ENCODE measurements around the gene ACSL1. TPM values are rescaled to one million over a fixed set of nuclear protein-coding genes. Genes with fewer than 3 reads are reported as not detected.

ACSL1 gene
- total and polyA plus RNA-seq, 7 experiments from 2014 or later, result 5.7 to 80.1 (median 11.5) TPM

DNA sequence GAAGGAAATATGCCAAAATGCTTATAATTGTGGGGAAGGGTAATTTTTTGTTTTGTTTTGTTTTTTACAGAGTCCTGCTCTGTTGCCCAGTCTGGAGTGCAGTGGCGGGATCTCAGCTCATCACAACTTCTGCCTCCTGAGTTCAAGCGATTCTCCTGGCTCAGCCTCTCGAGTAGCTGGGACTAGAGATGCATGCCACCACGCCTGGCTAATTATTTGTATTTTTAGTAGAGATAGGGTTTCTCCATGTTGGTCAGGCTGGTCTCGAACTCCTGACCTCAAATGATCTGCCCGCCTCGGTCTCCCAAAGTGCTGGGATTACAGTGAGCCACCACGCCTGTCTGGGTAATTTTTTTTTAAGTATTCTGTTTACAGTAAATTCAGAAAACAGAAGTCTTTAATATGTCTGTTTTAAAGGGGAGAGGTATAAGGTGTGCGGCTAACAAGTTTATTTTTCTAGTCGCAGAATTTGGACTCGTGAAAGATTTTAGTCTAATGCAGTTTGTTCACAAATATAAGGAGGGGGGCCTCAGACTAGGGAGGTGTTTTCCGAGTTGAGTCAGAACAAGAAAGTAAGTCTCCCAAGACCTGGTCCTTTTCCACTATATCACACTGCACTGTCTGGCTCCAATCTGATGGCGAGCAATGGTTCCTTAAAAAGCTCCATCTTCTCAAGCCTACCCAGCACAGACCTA is 1.5 kb downstream of the ACSL1 start:
- Mint-ChIP-seq H3K36me3 (peaks cover 0 to 4% (median 0%) of the 10 kb centered on the region in 5 donors), H3K4me3 (peak overlapping the region; percentile 84 to 91 (median 89)), H3K4me1 (peaks cover 23 to 58% (median 38%) of the 10 kb centered on the region in 7 donors), H3K27me3 (peaks cover 0 to 11% (median 0%) of the 10 kb centered on the region in 5 donors), H3K27ac (peak overlapping the region in 8 of 9 donors; percentile 65 to 91 (median 82)), H3K9me3 (no peaks in the 10 kb centered on the region)
- no peaks in the 10 kb centered on the region for H3K36me3 ChIP-seq (ENCODE audit: control insufficient read depth in 2 of 3, insufficient read depth in 3 of 3, low read length in 3 of 3)
- intact Hi-C loops (cut with micrococcal nuclease), result loop anchor here (1.0 to 10.0 kb wide), 8 partner anchors 27 to 647 kb away; partner anchors contain the start of genes ANKRD37 (in 2 of the 2), CCDC110 (in 1 of the 2) and LRP2BP (in 1 of the 2)
- H3K4me1 ChIP-seq (ENCODE audit: control insufficient read depth in 2 of 2, insufficient read depth in 2 of 2, low read length in 2 of 2), result peaks cover 4 to 7% of the 10 kb centered on the region in 2 donors
- ChIA-PET CTCF (interaction anchor here (0.7 kb wide), 1 partner anchor 375 kb away, joined by 3 read pairs; no protein-coding TSS in a partner anchor), POLR2A (interaction anchor here (1.0 kb wide), 1 partner anchor 8 kb away, joined by 3 read pairs; no protein-coding TSS in a partner anchor)
- H3K27ac ChIP-seq (ENCODE audit: low read depth, low read length), result no peak overlapping the region
- ATAC-seq, result no peak
- DNase-seq, result peak in 1 of 9 donors; percentile 29
- no peaks in the 10 kb centered on the region for H3K9me3 ChIP-seq (ENCODE audit: control insufficient read depth in 2 of 3, low read length in 3 of 3)
- H3K4me3 ChIP-seq (ENCODE audit: low read length), result peak overlapping the region; percentile 27
- H3K27me3 ChIP-seq (ENCODE audit: control insufficient read depth in 2 of 2, insufficient read depth in 2 of 2, low read length in 2 of 2), result no peaks in the 10 kb centered on the region

DNA sequence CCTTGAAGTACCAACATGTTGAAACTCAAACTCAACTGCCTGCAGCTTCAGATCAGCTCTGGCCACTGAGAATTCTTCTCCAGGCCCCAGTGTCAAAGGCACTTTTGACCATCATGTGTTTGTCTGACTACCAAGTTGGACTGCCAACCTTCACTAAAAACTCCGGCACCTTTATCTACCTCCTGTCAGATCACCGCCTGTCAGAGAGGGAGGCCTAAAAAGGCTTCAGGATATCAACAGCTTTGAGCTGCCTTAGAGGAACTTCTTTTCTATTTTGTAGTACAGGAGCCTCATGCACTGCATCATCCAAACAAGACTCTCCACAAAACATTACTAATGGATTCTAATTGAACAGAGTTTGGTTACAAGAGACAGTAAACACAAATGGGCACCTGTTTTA is 2.8 kb downstream of the ACSL1 start:
- Mint-ChIP-seq H3K27me3 (peaks cover 0 to 9% (median 0%) of the 10 kb centered on the region in 5 donors), H3K4me3 (peak overlapping the region in 1 of 10 donors; percentile 15), H3K4me1 (peaks cover 25 to 67% (median 46%) of the 10 kb centered on the region in 7 donors), H3K36me3 (peaks cover 0 to 4% (median 0%) of the 10 kb centered on the region in 5 donors), H3K27ac (peak overlapping the region in 6 of 9 donors; percentile 13 to 78 (median 55)), H3K9me3 (no peaks in the 10 kb centered on the region)
- H3K9me3 ChIP-seq (ENCODE audit: control insufficient read depth in 2 of 3, low read length in 3 of 3), result no peaks in the 10 kb centered on the region
- intact Hi-C loops (cut with micrococcal nuclease), result loop anchor here (10.0 kb wide), 2 partner anchors 288 to 572 kb away; partner anchors contain the start of genes ANKRD37 (in 1 of the 2) and LRP2BP (in 1 of the 2)
- ChIA-PET CTCF (no interaction called here), POLR2A (interaction anchor here (0.7 kb wide), 1 partner anchor 10 kb away, joined by 8 read pairs; no protein-coding TSS in a partner anchor)
- DNase-seq, result no peak
- no peak for ATAC-seq
- H3K27ac ChIP-seq (ENCODE audit: low read depth, low read length), result no peak overlapping the region
- no peaks in the 10 kb centered on the region for H3K27me3 ChIP-seq (ENCODE audit: control insufficient read depth in 2 of 2, insufficient read depth in 2 of 2, low read length in 2 of 2)
- peaks cover 7 to 9% of the 10 kb centered on the region in 2 donors for H3K4me1 ChIP-seq (ENCODE audit: control insufficient read depth in 2 of 2, insufficient read depth in 2 of 2, low read length in 2 of 2)
- no peaks in the 10 kb centered on the region for H3K36me3 ChIP-seq (ENCODE audit: control insufficient read depth in 2 of 3, insufficient read depth in 3 of 3, low read length in 3 of 3)
- no peak overlapping the region for H3K4me3 ChIP-seq (ENCODE audit: low read length)

DNA sequence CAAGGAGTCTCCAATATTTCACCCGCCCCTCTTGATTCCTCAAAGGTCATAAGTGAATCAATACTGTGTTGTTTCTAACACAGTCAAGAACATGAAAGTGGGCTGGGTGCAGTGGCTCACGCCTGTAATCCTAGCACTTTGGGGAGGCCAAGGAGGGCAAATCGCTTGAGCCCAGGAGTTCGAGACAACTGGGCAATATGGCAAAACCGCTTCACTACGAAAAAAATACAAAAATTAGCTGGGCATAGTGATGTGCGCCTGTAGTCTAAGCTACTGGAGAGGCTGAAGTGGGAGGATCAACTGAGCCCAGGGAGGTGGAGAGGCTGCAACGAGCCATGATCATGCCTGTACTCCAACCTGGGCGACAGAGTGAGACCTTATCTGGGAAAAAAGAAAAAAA is 3.4 kb downstream of the ACSL1 start:
- POLR2A ChIA-PET, result interaction anchor here (0.7 kb wide), 1 partner anchor 10 kb away, joined by 8 read pairs; no protein-coding TSS in a partner anchor

DNA sequence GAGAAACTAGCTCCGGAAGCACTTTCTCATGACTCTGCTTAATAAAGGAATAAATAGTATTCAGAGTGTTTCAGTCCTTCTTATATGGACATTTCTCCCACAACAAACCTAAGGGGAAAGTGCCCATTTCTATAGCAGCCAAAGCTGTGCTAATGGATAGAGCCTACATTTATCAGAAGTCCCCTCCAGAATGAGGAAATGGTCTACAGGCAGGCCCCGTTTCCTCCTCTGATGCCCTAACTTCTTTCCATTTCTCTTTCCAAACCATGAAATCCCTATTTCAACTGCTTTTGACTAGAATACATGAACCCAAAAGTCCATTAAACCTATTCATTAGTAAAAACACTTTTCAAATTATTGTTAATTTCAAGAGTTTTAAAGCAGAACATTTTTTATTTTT is 4.5 kb downstream of the ACSL1 start:
- no peak overlapping the region for H3K4me3 ChIP-seq (ENCODE audit: low read length)
- H3K4me1 Mint-ChIP-seq, result peaks cover 28 to 65% (median 47%) of the 10 kb centered on the region in 7 donors
- H3K27me3 Mint-ChIP-seq, result no peaks in the 10 kb centered on the region
- no peak for DNase-seq
- intact Hi-C loops (cut with micrococcal nuclease), result loop anchor here (10.0 kb wide), 2 partner anchors 286 to 574 kb away; partner anchors contain the start of genes ANKRD37 (in 1 of the 2) and LRP2BP (in 1 of the 2)
- peak overlapping the region in 1 of 10 donors; percentile 34 for H3K4me3 Mint-ChIP-seq
- POLR2A ChIA-PET, result no interaction called here
- no peaks in the 10 kb centered on the region for H3K36me3 ChIP-seq (ENCODE audit: control insufficient read depth in 2 of 3, insufficient read depth in 3 of 3, low read length in 3 of 3)
- H3K27me3 ChIP-seq (ENCODE audit: control insufficient read depth in 2 of 2, insufficient read depth in 2 of 2, low read length in 2 of 2), result no peaks in the 10 kb centered on the region
- no peak overlapping the region for H3K27ac ChIP-seq (ENCODE audit: low read depth, low read length)
- H3K36me3 Mint-ChIP-seq, result peaks cover 0 to 4% (median 0%) of the 10 kb centered on the region in 5 donors
- no peak overlapping the region for H3K27ac Mint-ChIP-seq
- H3K4me1 ChIP-seq (ENCODE audit: control insufficient read depth in 2 of 2, insufficient read depth in 2 of 2, low read length in 2 of 2), result peaks cover 5 to 7% of the 10 kb centered on the region in 2 donors
- ATAC-seq, result no peak
- CTCF ChIA-PET, result interaction anchor here (1.6 kb wide), 1 partner anchor 28 kb away, joined by 3 read pairs; no protein-coding TSS in a partner anchor
- no peaks in the 10 kb centered on the region for H3K9me3 Mint-ChIP-seq
- no peaks in the 10 kb centered on the region for H3K9me3 ChIP-seq (ENCODE audit: control insufficient read depth in 2 of 3, low read length in 3 of 3)

More for the DNA sequence above, 3.4 kb downstream of the ACSL1 start:
- Mint-ChIP-seq H3K4me1 (peaks cover 32 to 68% (median 53%) of the 10 kb centered on the region in 7 donors), H3K4me3 (no peak overlapping the region), H3K27me3 (peaks cover 0 to 4% (median 0%) of the 10 kb centered on the region in 5 donors), H3K9me3 (no peaks in the 10 kb centered on the region), H3K36me3 (peaks cover 0 to 4% (median 0%) of the 10 kb centered on the region in 5 donors), H3K27ac (no peak overlapping the region)
- intact Hi-C loops (cut with micrococcal nuclease), result loop anchor here (10.0 kb wide), 2 partner anchors 288 to 572 kb away; partner anchors contain the start of genes ANKRD37 (in 1 of the 2) and LRP2BP (in 1 of the 2)
- Histone ChIP-seq H3K4me3 (ENCODE audit: low read length) (no peak overlapping the region), H3K4me1 (ENCODE audit: control insufficient read depth in 2 of 2, insufficient read depth in 2 of 2, low read length in 2 of 2) (peaks cover 7 to 9% of the 10 kb centered on the region in 2 donors), H3K9me3 (ENCODE audit: control insufficient read depth in 2 of 3, low read length in 3 of 3) (no peaks in the 10 kb centered on the region), H3K27ac (ENCODE audit: low read depth, low read length) (no peak overlapping the region), H3K27me3 (ENCODE audit: control insufficient read depth in 2 of 2, insufficient read depth in 2 of 2, low read length in 2 of 2) (no peaks in the 10 kb centered on the region), H3K36me3 (ENCODE audit: control insufficient read depth in 2 of 3, insufficient read depth in 3 of 3, low read length in 3 of 3) (no peaks in the 10 kb centered on the region)
- CTCF ChIA-PET, result no interaction called here
- DNase-seq (no peak), ATAC-seq (no peak)

DNA sequence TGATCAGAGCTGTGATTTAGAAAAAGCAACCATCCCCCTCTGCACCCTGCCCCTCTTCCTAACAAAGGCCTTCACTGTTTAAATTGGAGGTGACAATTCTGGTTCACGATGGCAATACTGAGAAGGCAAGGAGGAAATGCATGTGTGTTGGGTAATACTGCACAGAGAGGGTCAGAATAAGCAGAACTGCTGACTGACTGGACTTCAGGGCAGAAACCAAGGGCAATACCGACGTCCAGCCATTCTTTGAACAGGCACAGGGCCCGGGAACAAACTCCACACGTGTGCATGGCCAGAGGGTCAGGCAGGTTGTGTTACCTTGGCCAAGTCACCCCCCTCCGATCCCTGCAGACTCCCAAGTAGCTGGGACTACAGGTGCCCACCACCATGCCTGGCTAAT is 6.0 kb downstream of the ACSL1 start:
- H3K27me3 ChIP-seq (ENCODE audit: control insufficient read depth in 2 of 2, insufficient read depth in 2 of 2, low read length in 2 of 2), result no peaks in the 10 kb centered on the region
- no peak overlapping the region for H3K27ac Mint-ChIP-seq
- peak; percentile 47 for ATAC-seq
- H3K4me1 ChIP-seq (ENCODE audit: control insufficient read depth in 2 of 2, insufficient read depth in 2 of 2, low read length in 2 of 2), result peaks cover 4 to 5% of the 10 kb centered on the region in 2 donors
- no peak overlapping the region for H3K4me3 ChIP-seq (ENCODE audit: low read length)
- no peaks in the 10 kb centered on the region for H3K9me3 ChIP-seq (ENCODE audit: control insufficient read depth in 2 of 3, low read length in 3 of 3)
- H3K4me3 Mint-ChIP-seq, result no peak overlapping the region
- no peak for DNase-seq
- no peak overlapping the region for H3K27ac ChIP-seq (ENCODE audit: low read depth, low read length)
- no peaks in the 10 kb centered on the region for H3K36me3 ChIP-seq (ENCODE audit: control insufficient read depth in 2 of 3, insufficient read depth in 3 of 3, low read length in 3 of 3)
- peaks cover 0 to 2% (median 0%) of the 10 kb centered on the region in 5 donors for H3K36me3 Mint-ChIP-seq
- intact Hi-C loops (cut with micrococcal nuclease), result loop anchor here (10.0 kb wide), 2 partner anchors 285 to 575 kb away; partner anchors contain the start of genes ANKRD37 (in 1 of the 2) and LRP2BP (in 1 of the 2)
- no peaks in the 10 kb centered on the region for H3K9me3 Mint-ChIP-seq
- H3K27me3 Mint-ChIP-seq, result no peaks in the 10 kb centered on the region
- POLR2A ChIA-PET, result no interaction called here
- peaks cover 35 to 70% (median 55%) of the 10 kb centered on the region in 7 donors for H3K4me1 Mint-ChIP-seq
- CTCF ChIA-PET, result interaction anchor here (0.6 kb wide), 1 partner anchor 136 kb away, joined by 3 read pairs; no protein-coding TSS in a partner anchor

DNA sequence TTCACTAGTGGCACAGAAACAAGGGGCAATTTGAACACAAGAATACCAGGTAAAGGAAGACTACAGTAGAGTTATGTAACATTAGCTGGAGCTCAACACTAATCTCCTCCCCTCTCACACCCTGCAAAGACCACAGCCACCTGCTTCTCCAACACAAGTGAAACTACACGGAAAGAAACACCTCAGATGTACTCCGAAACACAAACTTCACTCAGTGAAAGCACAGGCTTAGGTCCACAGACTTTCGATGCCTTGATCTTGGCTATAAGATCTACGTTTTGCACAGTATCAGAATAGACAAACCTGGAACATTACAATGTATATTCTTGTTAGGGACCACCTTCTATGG is 7.6 kb downstream of the ACSL1 start:
- CTCF ChIA-PET, result no interaction called here
- peak in 1 of 9 donors; percentile 29 for DNase-seq

More for the DNA sequence above, 7.6 kb downstream of the ACSL1 start:
- no peaks in the 10 kb centered on the region for H3K9me3 Mint-ChIP-seq
- no peak for ATAC-seq
- Histone ChIP-seq H3K4me1 (ENCODE audit: control insufficient read depth in 2 of 2, insufficient read depth in 2 of 2, low read length in 2 of 2) (peaks cover 0 to 5% of the 10 kb centered on the region in 2 donors), H3K36me3 (ENCODE audit: control insufficient read depth in 2 of 3, insufficient read depth in 3 of 3, low read length in 3 of 3) (no peaks in the 10 kb centered on the region), H3K9me3 (ENCODE audit: control insufficient read depth in 2 of 3, low read length in 3 of 3) (no peaks in the 10 kb centered on the region), H3K27ac (ENCODE audit: low read depth, low read length) (no peak overlapping the region), H3K27me3 (ENCODE audit: control insufficient read depth in 2 of 2, insufficient read depth in 2 of 2, low read length in 2 of 2) (no peaks in the 10 kb centered on the region), H3K4me3 (ENCODE audit: low read length) (no peak overlapping the region)
- intact Hi-C loops (cut with micrococcal nuclease), result no loop called here
- H3K4me1 Mint-ChIP-seq, result peaks cover 26 to 57% (median 44%) of the 10 kb centered on the region in 7 donors
- no peaks in the 10 kb centered on the region for H3K27me3 Mint-ChIP-seq
- H3K4me3 Mint-ChIP-seq, result peak overlapping the region in 3 of 10 donors; percentile 1 to 31 (median 2)
- H3K36me3 Mint-ChIP-seq, result peaks cover 0 to 5% (median 0%) of the 10 kb centered on the region in 5 donors
- peak overlapping the region in 3 of 9 donors; percentile 1 to 76 (median 14) for H3K27ac Mint-ChIP-seq
- POLR2A ChIA-PET, result no interaction called here

All from naive thymus-derived CD4-positive, alpha-beta T cell (primary cell).